ENCODE data around the gene CNGB1.
"Not testable (repeated sequence)": the region's sequence is repeated elsewhere in the genome, so short reads cannot be mapped to it uniquely, and the experiment has no call there.

CNGB1 gene

DNA sequence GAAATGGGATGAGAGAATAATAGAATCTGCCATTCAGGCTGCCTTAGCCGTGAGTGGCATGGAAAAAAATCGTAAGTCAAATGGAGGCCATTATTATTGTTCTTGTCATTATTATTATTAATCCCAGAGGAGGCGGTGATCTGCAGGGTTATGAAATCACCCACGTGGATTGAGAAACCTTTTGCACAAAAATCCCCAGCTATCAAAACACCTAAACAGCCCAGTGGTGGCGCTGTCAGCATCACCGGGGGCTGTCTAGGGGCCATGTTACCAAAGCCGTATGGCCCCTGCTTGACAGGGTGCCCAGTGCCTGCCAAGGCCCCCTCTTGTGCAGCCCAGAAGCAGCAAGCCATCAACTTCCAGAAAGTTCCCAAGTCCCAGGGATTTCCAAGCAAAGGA, 25.2 kb downstream of the CNGB1 start:
- Histone ChIP-seq H3K27me3 (ENCODE audit: control insufficient read depth, insufficient read depth, low read length, poor library complexity, severe bottlenecking) (no peaks in the 10 kb centered on the region), H3K36me3 (ENCODE audit: control insufficient read depth, insufficient read depth, low read length) (no peaks in the 10 kb centered on the region), H3K27ac (ENCODE audit: insufficient read depth, low read depth, low read length, poor library complexity, severe bottlenecking) (no peak overlapping the region)

GRCh38 chr16:57944970-57945739, 25.8 kb downstream of the CNGB1 start:
- Histone ChIP-seq H3K27me3 (ENCODE audit: control insufficient read depth, insufficient read depth, low read length, poor library complexity, severe bottlenecking) (no peaks in the 10 kb centered on the region), H3K36me3 (ENCODE audit: control insufficient read depth, insufficient read depth, low read length) (no peaks in the 10 kb centered on the region), H3K4me1 (ENCODE audit: control insufficient read depth, insufficient read depth, low read length) (no peaks in the 10 kb centered on the region), H3K9me3 (ENCODE audit: control insufficient read depth, low read length) (no peaks in the 10 kb centered on the region), H3K4me3 (ENCODE audit: insufficient read depth, low read depth, low read length) (no peak overlapping the region), H3K27ac (ENCODE audit: insufficient read depth, low read depth, low read length, poor library complexity, severe bottlenecking) (no peak overlapping the region)
- 93 to 94% methylated on average over 9 of the region's 9 CpGs for WGBS, 2 experiments

More for the DNA sequence above, 25.2 kb downstream of the CNGB1 start:
- no peak overlapping the region for H3K4me3 ChIP-seq (ENCODE audit: insufficient read depth, low read depth, low read length)
- H3K4me1 ChIP-seq (ENCODE audit: control insufficient read depth, insufficient read depth, low read length), result no peaks in the 10 kb centered on the region
- WGBS, 2 experiments, result 77 to 79% methylated on average over 7 of the region's 7 CpGs
- H3K9me3 ChIP-seq (ENCODE audit: control insufficient read depth, low read length), result no peaks in the 10 kb centered on the region

- H3K4me3 ChIP-seq (ENCODE audit: insufficient read depth, low read depth, low read length); H3K9me3 ChIP-seq (ENCODE audit: control insufficient read depth, low read length); H3K4me1 ChIP-seq (ENCODE audit: control insufficient read depth, insufficient read depth, low read length); H3K36me3 ChIP-seq (ENCODE audit: control insufficient read depth, insufficient read depth, low read length); H3K27me3 ChIP-seq (ENCODE audit: control insufficient read depth, insufficient read depth, low read length, poor library complexity, severe bottlenecking); H3K27ac ChIP-seq (ENCODE audit: insufficient read depth, low read depth, low read length, poor library complexity, severe bottlenecking): not testable (repeated sequence)
- 92 to 93% methylated on average over 8 of the region's 8 CpGs for whole genome bisulfite sequencing, 2 experiments
Measured at GRCh38 chr16:57943381-57943780, 27.5 kb downstream of the CNGB1 start.

- H3K4me1 ChIP-seq (ENCODE audit: control insufficient read depth, insufficient read depth, low read length); H3K36me3 ChIP-seq (ENCODE audit: control insufficient read depth, insufficient read depth, low read length); H3K27me3 ChIP-seq (ENCODE audit: control insufficient read depth, insufficient read depth, low read length, poor library complexity, severe bottlenecking); H3K4me3 ChIP-seq (ENCODE audit: insufficient read depth, low read depth, low read length); H3K9me3 ChIP-seq (ENCODE audit: control insufficient read depth, low read length); H3K27ac ChIP-seq (ENCODE audit: insufficient read depth, low read depth, low read length, poor library complexity, severe bottlenecking): not testable (repeated sequence)
- 70 to 94% methylated on average over 2 of the region's 2 CpGs for WGBS, 2 experiments
Measured at GRCh38 chr16:57941901-57942300, 29.0 kb downstream of the CNGB1 start.

GRCh38 chr16:57941016-57941664, 29.8 kb downstream of the CNGB1 start:
- Histone ChIP-seq H3K4me1 (ENCODE audit: control insufficient read depth, insufficient read depth, low read length) (no peaks in the 10 kb centered on the region), H3K27me3 (ENCODE audit: control insufficient read depth, insufficient read depth, low read length, poor library complexity, severe bottlenecking) (no peaks in the 10 kb centered on the region), H3K9me3 (ENCODE audit: control insufficient read depth, low read length) (no peaks in the 10 kb centered on the region), H3K27ac (ENCODE audit: insufficient read depth, low read depth, low read length, poor library complexity, severe bottlenecking) (no peak overlapping the region), H3K4me3 (ENCODE audit: insufficient read depth, low read depth, low read length) (no peak overlapping the region), H3K36me3 (ENCODE audit: control insufficient read depth, insufficient read depth, low read length) (no peaks in the 10 kb centered on the region)
- 91 to 92% methylated on average over 9 to 11 of the region's 11 CpGs for WGBS, 2 experiments

- no peak overlapping the region for H3K27ac ChIP-seq (ENCODE audit: insufficient read depth, low read depth, low read length, poor library complexity, severe bottlenecking)
- WGBS, 2 experiments, result 95 to 96% methylated on average over 5 of the region's 5 CpGs
- no peaks in the 10 kb centered on the region for H3K4me1 ChIP-seq (ENCODE audit: control insufficient read depth, insufficient read depth, low read length)
Measured at GRCh38 chr16:57940382-57940966, 30.5 kb downstream of the CNGB1 start.

DNA sequence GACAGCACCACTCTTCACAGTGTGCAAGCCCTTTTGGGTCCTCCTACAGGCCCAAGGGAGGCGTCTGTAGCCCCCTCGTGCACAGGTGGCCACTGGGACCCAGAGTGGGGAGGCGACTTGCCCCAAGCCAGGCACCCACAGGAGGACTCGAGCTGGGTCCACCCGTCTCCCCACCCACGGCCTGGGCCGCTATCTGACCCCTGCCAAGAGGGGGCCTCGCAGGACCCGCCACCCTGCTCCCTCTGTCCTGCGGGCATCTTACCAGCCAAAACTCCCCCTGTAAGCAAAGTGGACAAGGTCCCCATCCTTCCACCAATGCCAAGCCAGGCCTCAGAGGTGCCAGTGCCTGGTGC, 31.1 kb downstream of the CNGB1 start:
- H3K27me3 ChIP-seq (ENCODE audit: control insufficient read depth, insufficient read depth, low read length, poor library complexity, severe bottlenecking), result no peaks in the 10 kb centered on the region
- H3K4me1 ChIP-seq (ENCODE audit: control insufficient read depth, insufficient read depth, low read length), result no peaks in the 10 kb centered on the region
- no peak overlapping the region for H3K27ac ChIP-seq (ENCODE audit: insufficient read depth, low read depth, low read length, poor library complexity, severe bottlenecking)
- H3K4me3 ChIP-seq (ENCODE audit: insufficient read depth, low read depth, low read length), result no peak overlapping the region
- no peaks in the 10 kb centered on the region for H3K9me3 ChIP-seq (ENCODE audit: control insufficient read depth, low read length)
- WGBS, 2 experiments, result 89 to 94% methylated on average over 10 of the region's 10 CpGs
- no peaks in the 10 kb centered on the region for H3K36me3 ChIP-seq (ENCODE audit: control insufficient read depth, insufficient read depth, low read length)

More at GRCh38 chr16:57940382-57940966, 30.5 kb downstream of the CNGB1 start:
- Histone ChIP-seq H3K9me3 (ENCODE audit: control insufficient read depth, low read length) (no peaks in the 10 kb centered on the region), H3K36me3 (ENCODE audit: control insufficient read depth, insufficient read depth, low read length) (no peaks in the 10 kb centered on the region), H3K4me3 (ENCODE audit: insufficient read depth, low read depth, low read length) (no peak overlapping the region), H3K27me3 (ENCODE audit: control insufficient read depth, insufficient read depth, low read length, poor library complexity, severe bottlenecking) (no peaks in the 10 kb centered on the region)

DNA sequence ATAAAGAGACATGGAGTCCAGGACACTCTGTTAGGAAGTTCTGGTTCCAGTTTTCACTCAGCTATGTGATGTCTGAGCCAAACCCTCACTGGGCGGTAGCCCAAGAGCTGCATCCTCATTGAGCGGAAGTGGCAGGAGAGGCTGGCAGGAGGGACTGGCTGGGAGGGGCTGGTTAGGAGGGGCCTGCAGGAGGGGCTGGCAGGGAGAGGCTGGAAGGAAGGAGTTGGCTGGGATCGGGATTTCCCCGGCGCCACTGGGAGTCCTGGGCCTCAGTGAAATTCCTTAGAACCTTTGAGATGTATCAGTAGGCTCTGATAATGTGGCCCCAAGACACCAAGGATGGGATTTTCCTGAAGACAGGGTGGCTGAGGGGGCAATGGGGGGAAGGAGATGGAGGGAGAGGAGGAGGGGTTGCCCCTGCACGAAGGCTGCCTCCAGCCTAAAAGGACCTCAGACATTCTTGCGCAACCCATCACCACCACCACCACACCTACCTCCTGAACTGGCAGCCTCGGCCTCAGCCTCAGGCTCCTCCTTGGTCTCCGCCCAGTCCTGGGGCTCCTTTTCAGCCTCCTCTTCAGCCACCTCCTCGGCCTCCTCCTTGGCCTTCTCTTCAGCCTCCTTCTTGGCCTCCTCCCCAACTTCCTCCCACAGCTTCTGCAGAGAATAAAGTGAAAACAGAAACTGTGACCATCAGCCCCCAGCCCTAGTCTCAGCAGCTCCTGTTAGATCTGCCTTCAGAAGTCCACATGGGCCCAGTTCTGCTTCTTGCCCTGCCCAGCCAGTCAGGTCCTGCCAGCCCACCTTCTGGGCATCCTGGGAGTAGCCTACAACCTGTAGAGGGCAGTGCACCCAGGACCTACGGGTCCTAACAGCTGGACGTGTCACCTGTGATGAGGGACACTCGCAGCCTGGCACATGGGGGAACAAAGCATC, 31.7 kb downstream of the CNGB1 start:
- Histone ChIP-seq H3K27ac (ENCODE audit: insufficient read depth, low read depth, low read length, poor library complexity, severe bottlenecking) (no peak overlapping the region), H3K4me3 (ENCODE audit: insufficient read depth, low read depth, low read length) (no peak overlapping the region), H3K36me3 (ENCODE audit: control insufficient read depth, insufficient read depth, low read length) (no peaks in the 10 kb centered on the region), H3K27me3 (ENCODE audit: control insufficient read depth, insufficient read depth, low read length, poor library complexity, severe bottlenecking) (no peaks in the 10 kb centered on the region), H3K9me3 (ENCODE audit: control insufficient read depth, low read length) (no peaks in the 10 kb centered on the region), H3K4me1 (ENCODE audit: control insufficient read depth, insufficient read depth, low read length) (no peaks in the 10 kb centered on the region)
- WGBS, 2 experiments, result 78 to 82% methylated on average over 13 of the region's 13 CpGs

GRCh38 chr16:57938484-57938883, 32.4 kb downstream of the CNGB1 start:
- Histone ChIP-seq H3K9me3 (ENCODE audit: control insufficient read depth, low read length) (no peaks in the 10 kb centered on the region), H3K27me3 (ENCODE audit: control insufficient read depth, insufficient read depth, low read length, poor library complexity, severe bottlenecking) (no peaks in the 10 kb centered on the region), H3K36me3 (ENCODE audit: control insufficient read depth, insufficient read depth, low read length) (no peaks in the 10 kb centered on the region), H3K4me1 (ENCODE audit: control insufficient read depth, insufficient read depth, low read length) (no peaks in the 10 kb centered on the region), H3K27ac (ENCODE audit: insufficient read depth, low read depth, low read length, poor library complexity, severe bottlenecking) (no peak overlapping the region), H3K4me3 (ENCODE audit: insufficient read depth, low read depth, low read length) (no peak overlapping the region)
- 95 to 99% methylated on average over 6 of the region's 6 CpGs for WGBS, 2 experiments

DNA sequence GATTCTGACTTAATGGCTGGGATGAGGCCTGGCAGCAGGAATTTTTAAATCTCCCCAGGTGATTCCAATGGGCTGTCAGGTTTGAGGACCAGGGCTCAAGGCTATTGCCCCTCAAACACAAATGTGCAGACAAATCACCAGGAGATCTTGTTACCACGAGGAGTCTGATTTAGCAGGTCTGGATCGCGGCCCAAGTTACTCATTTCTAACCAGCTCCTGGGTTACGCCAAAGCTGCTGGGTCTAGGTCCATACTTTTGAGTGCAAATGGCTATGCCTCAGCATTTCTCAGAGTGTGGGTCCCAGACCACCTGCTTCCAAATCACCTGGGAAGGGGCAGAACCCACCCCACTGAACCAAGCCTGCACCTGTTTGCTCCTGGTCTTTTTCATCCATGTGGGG, 33.1 kb downstream of the CNGB1 start:
- Histone ChIP-seq H3K4me1 (ENCODE audit: control insufficient read depth, insufficient read depth, low read length) (no peaks in the 10 kb centered on the region), H3K27ac (ENCODE audit: insufficient read depth, low read depth, low read length, poor library complexity, severe bottlenecking) (no peak overlapping the region), H3K36me3 (ENCODE audit: control insufficient read depth, insufficient read depth, low read length) (no peaks in the 10 kb centered on the region), H3K4me3 (ENCODE audit: insufficient read depth, low read depth, low read length) (no peak overlapping the region), H3K9me3 (ENCODE audit: control insufficient read depth, low read length) (no peaks in the 10 kb centered on the region), H3K27me3 (ENCODE audit: control insufficient read depth, insufficient read depth, low read length, poor library complexity, severe bottlenecking) (no peaks in the 10 kb centered on the region)
- WGBS, 2 experiments, result 82 to 83% methylated on average over 4 of the region's 4 CpGs

Measured in ectodermal cell (in vitro differentiated cells).